HepG2 (cell line): ENCODE data around the gene SNED1. TPM values are rescaled to one million over a fixed set of nuclear protein-coding genes. Genes with fewer than 3 reads are reported as not detected.

Source experiments
- ATAC-seq: fragments of 200-7000 bp; cut with Tn5 transposase; 3 replicates; pipeline ENCODE4 v1.9.1; 2020; ENCODE audit warnings: mild to moderate bottlenecking, moderate library complexity
- BruUV-seq: library from RNA; stranded (reverse); fragments of 400-500 nt; replicated peaks from 2 replicates; lab custom pipeline; 2021; lab: Mats Ljungman, UMichigan
- CTCF ChIA-PET: fragments of 300-600 bp; formaldehyde crosslinking; extraction: SDS; loops from one replicate; lab custom pipeline; 2021; ENCODE audit warnings: low total read pairs, inconsistent platforms, low intra/inter-chr PET ratio; lab: Yijun Ruan, JAX
- POLR2A ChIA-PET: fragments of 350-600 bp; sonication (Branson Sonifier 250); formaldehyde crosslinking; loops from one replicate; lab custom pipeline; 2020; ENCODE audit warnings: antibody characterized with exemption, inconsistent platforms; lab: Yijun Ruan, JAX
- DNase-seq: peaks from one replicate; pipeline ENCODE4 v3.0.0-alpha.2; 2015; ENCODE audit warnings: low spot score
- FAIRE-seq: peaks from 3 replicates; lab custom pipeline; 2011; peaks lifted over from hg19 to GRCh38; lab: Jason Lieb, UNC
- H2AFZ ChIP-seq: one replicate; pipeline ENCODE4 v1.6.1; 2011; ENCODE audit warnings: low read length, inconsistent platforms
- H3K27ac ChIP-seq: fragments of 300-600 bp; 3 replicates; pipeline ENCODE4 v1.8.0; 2011; ENCODE audit warnings: mixed run types, mild to moderate bottlenecking, mixed read lengths, low read length, inconsistent platforms; ENCODE audit not compliant: insufficient read depth; ENCODE audit errors: extremely low read length
- H3K27me3 ChIP-seq, 2 experiments: fragments of 200-600 bp in 1 of 2; 2 replicates in 1 of 2; 3 replicates in 1 of 2; pipeline versions ENCODE4 v1.6.0 to v1.8.0; 2011; ENCODE audit warnings: low read length in 2 of 2, mild to moderate bottlenecking in 2 of 2, moderate library complexity in 2 of 2, inconsistent platforms in 1 of 2; ENCODE audit not compliant: insufficient read depth in 2 of 2, control insufficient read depth in 1 of 2
- H3K36me3 ChIP-seq, 2 experiments: fragments of 200-600 bp in 1 of 2; replicated peaks in 1 of 2; 2 replicates in 1 of 2; 3 replicates in 1 of 2; pipeline versions ENCODE4 v1.5.1 to v1.8.0; 2011; ENCODE audit warnings: low read length in 2 of 2, inconsistent platforms in 1 of 2; ENCODE audit not compliant: insufficient read depth in 2 of 2, control insufficient read depth in 1 of 2
- H3K4me1 ChIP-seq: 2 replicates; pipeline ENCODE4 v1.5.1; 2012; ENCODE audit warnings: low read length, inconsistent platforms; ENCODE audit not compliant: insufficient read depth
- H3K4me2 ChIP-seq: 2 replicates; pipeline ENCODE4 v1.6.0; 2011; ENCODE audit warnings: low read depth, low read length, inconsistent platforms
- H3K4me3 ChIP-seq, 3 experiments: fragments of 200-600 bp in 1 of 3; sonication (generic), shearing (Covaris generic) in 1 of 3; replicated peaks in 1 of 3; 2 replicates each; pipeline ENCODE4 v1.5.1; 2011 to 2016; ENCODE audit warnings: low read length in 3 of 3, inconsistent platforms in 2 of 3, low read depth in 2 of 3, mild to moderate bottlenecking in 2 of 3, control low read depth in 1 of 3, mixed read lengths in 1 of 3; ENCODE audit not compliant: insufficient read depth in 1 of 3
- H3K79me2 ChIP-seq: one replicate; pipeline ENCODE4 v1.6.1; 2011; ENCODE audit warnings: low read length, inconsistent platforms; ENCODE audit not compliant: insufficient read depth
- H3K9ac ChIP-seq: 2 replicates; pipeline ENCODE4 v1.6.0; 2011; ENCODE audit warnings: mild to moderate bottlenecking, low read depth, low read length, inconsistent platforms; ENCODE audit not compliant: insufficient read depth
- H3K9me3 ChIP-seq: 2 replicates; pipeline ENCODE4 v1.5.1; 2012; ENCODE audit warnings: mild to moderate bottlenecking, low read length
- H4K20me1 ChIP-seq: 2 replicates; pipeline ENCODE4 v1.6.0; 2011; ENCODE audit warnings: inconsistent platforms, mild to moderate bottlenecking, low read length, moderate library complexity; ENCODE audit not compliant: insufficient read depth
- PAF1 ChIP-seq: IDR thresholded peaks from 2 replicates; pipeline ENCODE4 v1.6.1; 2016; ENCODE audit warnings: missing genetic modification reagents, missing compliant biosample characterization
- SALL1 ChIP-seq: sonication (generic); formaldehyde crosslinking; IDR thresholded peaks from 2 replicates; pipeline ENCODE4 v1.8.0; 2022; ENCODE audit warnings: mild to moderate bottlenecking, missing genetic modification reagents
- SMARCC2 ChIP-seq: fragments of 450-650 bp; IDR thresholded peaks from 2 replicates; pipeline ENCODE4 v1.6.1; 2017; ENCODE audit warnings: antibody characterized with exemption, mild to moderate bottlenecking
- SUZ12 ChIP-seq: fragments of 150-350 bp; IDR thresholded peaks from 2 replicates; pipeline ENCODE4 v1.6.1; 2014; ENCODE audit warnings: low read depth, low read length
- THAP8 ChIP-seq: sonication (generic); formaldehyde crosslinking; IDR thresholded peaks from 2 replicates; pipeline ENCODE4 v1.5.1; 2020; ENCODE audit warnings: missing genetic modification reagents, mild to moderate bottlenecking, borderline replicate concordance
- ZNF224 ChIP-seq: sonication (generic); formaldehyde crosslinking; IDR thresholded peaks from 2 replicates; pipeline ENCODE4 v1.5.0; 2020; ENCODE audit warnings: mild to moderate bottlenecking, missing genetic modification reagents
- ZNF503 ChIP-seq: sonication (generic); formaldehyde crosslinking; IDR thresholded peaks from 2 replicates; pipeline ENCODE4 v1.4.0; 2020; ENCODE audit warnings: missing genetic modification reagents
- ZNF710 ChIP-seq: sonication (generic); formaldehyde crosslinking; IDR thresholded peaks from 2 replicates; pipeline ENCODE4 v1.5.0; 2020; ENCODE audit warnings: mild to moderate bottlenecking, missing genetic modification reagents, borderline replicate concordance
- ZNF878 ChIP-seq: sonication (generic); formaldehyde crosslinking; IDR thresholded peaks from 2 replicates; pipeline ENCODE4 v1.8.1; 2023; ENCODE audit warnings: mild to moderate bottlenecking, missing genetic modification reagents, moderate library complexity
- ZSCAN22 ChIP-seq: sonication (generic); formaldehyde crosslinking; IDR thresholded peaks from 2 replicates; pipeline ENCODE4 v1.4.0; 2020; ENCODE audit warnings: mild to moderate bottlenecking, missing genetic modification reagents
- WGBS: methylation state at CpG from one replicate; pipeline ENCODE4 v1.1.6; 2017; ENCODE audit warnings: low lambda C conversion rate; 5-methylcytosine and 5-hydroxymethylcytosine counted together
- in situ Hi-C: cut with HindIII; loops from 2 replicates; pipeline ENCODE4 v1.10.0; 2017; ENCODE audit warnings: low pct_unique_long_range_greater_than_20kb; ENCODE audit not compliant: extremely low pct_ligation_motif_present
- intact Hi-C: fragments of 100-400 bp; cut with micrococcal nuclease; formaldehyde crosslinking; loops from one replicate; pipeline ENCODE4 v1.10.0; 2022; ENCODE audit not compliant: unreplicated experiment
- polyA plus RNA-seq, 8 experiments: library from polyadenylated mRNA; depleted of rRNA in 3 of 8; stranded (reverse) in 7 of 8; unstranded in 1 of 8; fragments of >200 nt; fragmentation: Illumina TruSeq in 4 of 8; extraction: Trizol in 4 of 8; gene quantifications; 2 replicates each; pipeline versions ENCODE4 v1.2.1 to v1.2.3, GENCODE V29; 2011 to 2016; ENCODE audit warnings: low read depth in 4 of 8, missing spikeins in 1 of 8, mixed read lengths in 1 of 8; ENCODE audit not compliant: insufficient read depth in 1 of 8
- total RNA-seq, 5 experiments: library from RNA; depleted of rRNA; stranded (reverse); fragments of >200 nt; fragmentation: Illumina TruSeq; extraction: Trizol; gene quantifications; 2 replicates each; pipeline ENCODE4 v1.2.3, GENCODE V29; 2016; ENCODE audit warnings: low read depth in 1 of 5

Gene SNED1
- total and polyA plus RNA-seq, 2 of the 13 experiments (the other 11 are each of a cell fraction or from before 2014, with no cell fraction given): 0.15 to 0.65 TPM

- no peak for TF ChIP-seq SALL1 (CRISPR knock-in tag)
These were observed 31.9 kb downstream of the SNED1 start (continued) for GRCh38 chr2:241030333-241030680.

GRCh38 chr2:241030883-241031282, 32.5 kb downstream of the SNED1 start:
- Histone ChIP-seq H3K9me3 (peaks cover 15% of the 10 kb centered on the region), H3K27ac (no peak overlapping the region), H3K36me3 (no peaks in the 10 kb centered on the region), H3K4me2 (no peak overlapping the region), H3K4me3 (no peak overlapping the region), H3K79me2 (no peaks in the 10 kb centered on the region), H3K9ac (no peak overlapping the region), H3K27me3 (no peaks in the 10 kb centered on the region; a peak in 1 of 5 replicates), H3K4me1 (peaks cover 8% of the 10 kb centered on the region; the same call in 1 of the 2 replicates), H4K20me1 (no peaks in the 10 kb centered on the region), H2AFZ (no peak overlapping the region)
- BruUV-seq: no TSS peak
- ChIA-PET POLR2A (no interaction called here), CTCF (no interaction called here)
- no peak for TF ChIP-seq ZNF224 (CRISPR knock-in tag)
- TF ChIP-seq SMARCC2: no peak
- TF ChIP-seq SUZ12: no peak
- no peak for TF ChIP-seq ZNF710 (CRISPR knock-in tag)
- TF ChIP-seq ZNF503 (CRISPR knock-in tag): no peak
- no peak for TF ChIP-seq PAF1 (CRISPR knock-in tag)
- TF ChIP-seq ZNF878 (CRISPR knock-in tag): no peak
- TF ChIP-seq ZSCAN22 (CRISPR knock-in tag): no peak
- TF ChIP-seq THAP8: no peak
- DNase-seq: no peak
- no peak for ATAC-seq
- FAIRE-seq: no peak
- intact Hi-C loops: no loop called here
- in situ Hi-C loops: no loop called here
- 91% methylated on average over 7 of the region's 7 CpGs for WGBS
